ENCODE measurements around the gene VAT1L.

The VAT1L gene

GRCh38 chr16:77787452-77787851 lies 912 bp upstream of the VAT1L start:
- no peak overlapping the region for H3K4me3 ChIP-seq (ENCODE audit: low read depth, low read length)
- DNase-seq (ENCODE audit: low read depth) = no peak
- no peak for TF ChIP-seq CTCF (IDR thresholded peaks at IDR 0.05; ENCODE audit: low read depth, low read length, missing control alignments)

- no peak overlapping the region for H3K4me3 ChIP-seq (ENCODE audit: low read depth, low read length)
- no peak for DNase-seq (ENCODE audit: low read depth)
- TF ChIP-seq CTCF (IDR thresholded peaks at IDR 0.05; ENCODE audit: low read depth, low read length, missing control alignments) = no peak
Observed at GRCh38 chr16:77789085-77790008, 983 bp downstream of the VAT1L start.

DNA sequence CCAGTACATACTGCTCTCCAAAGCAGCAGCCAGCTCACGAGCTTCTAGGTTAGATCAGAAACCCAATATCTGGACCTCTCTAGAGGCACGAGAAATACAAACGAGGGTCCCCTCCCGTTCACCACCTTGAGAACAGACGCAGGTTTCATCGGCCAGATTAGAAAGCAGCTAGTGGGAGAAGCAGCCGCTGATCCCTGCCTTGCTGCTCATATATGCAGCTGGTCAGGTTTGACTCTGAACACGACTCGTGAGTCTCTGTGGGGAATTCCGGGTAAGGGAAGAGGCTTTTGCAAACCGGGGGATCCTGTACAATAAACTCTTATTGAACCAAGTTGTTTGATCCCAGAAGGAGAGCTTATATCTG lies 1.6 kb downstream of the VAT1L start:
- no peak for TF ChIP-seq CTCF (IDR thresholded peaks at IDR 0.05; ENCODE audit: low read depth, low read length, missing control alignments)
- DNase-seq (ENCODE audit: low read depth) = no peak
- H3K4me3 ChIP-seq (ENCODE audit: low read depth, low read length) = no peak overlapping the region

GRCh38 chr16:77790912-77791311 lies 2.5 kb downstream of the VAT1L start:
- no peak overlapping the region for H3K4me3 ChIP-seq (ENCODE audit: low read depth, low read length)
- TF ChIP-seq CTCF (IDR thresholded peaks at IDR 0.05; ENCODE audit: low read depth, low read length, missing control alignments) = no peak
- no peak for DNase-seq (ENCODE audit: low read depth)

DNA sequence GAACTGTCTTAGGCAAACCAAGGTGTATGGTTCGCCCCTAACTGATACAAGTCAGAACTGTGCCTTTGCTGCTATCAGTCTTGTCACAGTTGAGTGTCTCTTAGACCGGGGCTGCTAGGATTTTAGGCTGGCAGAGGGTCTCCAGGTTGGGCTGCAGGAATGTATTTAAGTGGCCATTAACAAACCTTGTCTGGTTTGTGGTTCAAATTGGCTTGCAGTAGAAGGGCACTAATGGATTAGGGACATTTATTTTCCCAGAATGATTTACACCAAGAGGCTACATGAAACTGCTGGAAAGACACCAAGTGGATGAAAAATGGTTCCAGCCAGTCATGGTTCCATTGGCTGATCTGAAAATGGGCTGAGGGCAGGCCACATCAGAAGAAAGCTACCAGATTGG lies 5.1 kb downstream of the VAT1L start:
- no peak for TF ChIP-seq CTCF (IDR thresholded peaks at IDR 0.05; ENCODE audit: low read depth, low read length, missing control alignments)
- H3K4me3 ChIP-seq (ENCODE audit: low read depth, low read length) = no peak overlapping the region
- no peak for DNase-seq (ENCODE audit: low read depth)

DNA sequence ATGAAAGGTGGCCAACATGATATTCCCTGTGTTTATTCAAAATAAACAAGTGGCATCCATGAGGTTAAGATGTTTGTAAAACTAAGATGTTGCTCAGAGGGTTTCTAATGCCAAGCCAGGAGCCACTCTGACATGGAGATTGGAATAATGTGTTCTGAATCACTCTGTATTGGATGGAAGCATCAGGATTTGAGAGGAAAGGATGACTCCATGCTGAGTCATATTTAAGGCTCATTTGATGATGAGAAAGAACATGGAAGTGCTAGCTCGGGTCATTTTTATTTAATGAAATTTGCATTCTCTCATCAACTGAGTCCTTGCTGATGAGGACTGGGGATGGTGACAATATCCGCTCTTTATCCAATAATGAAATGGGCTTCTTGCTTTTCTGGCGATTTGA lies 6.2 kb downstream of the VAT1L start:
- DNase-seq (ENCODE audit: low read depth) = no peak
- no peak overlapping the region for H3K4me3 ChIP-seq (ENCODE audit: low read depth, low read length)
- TF ChIP-seq CTCF (IDR thresholded peaks at IDR 0.05; ENCODE audit: low read depth, low read length, missing control alignments) = no peak

DNA sequence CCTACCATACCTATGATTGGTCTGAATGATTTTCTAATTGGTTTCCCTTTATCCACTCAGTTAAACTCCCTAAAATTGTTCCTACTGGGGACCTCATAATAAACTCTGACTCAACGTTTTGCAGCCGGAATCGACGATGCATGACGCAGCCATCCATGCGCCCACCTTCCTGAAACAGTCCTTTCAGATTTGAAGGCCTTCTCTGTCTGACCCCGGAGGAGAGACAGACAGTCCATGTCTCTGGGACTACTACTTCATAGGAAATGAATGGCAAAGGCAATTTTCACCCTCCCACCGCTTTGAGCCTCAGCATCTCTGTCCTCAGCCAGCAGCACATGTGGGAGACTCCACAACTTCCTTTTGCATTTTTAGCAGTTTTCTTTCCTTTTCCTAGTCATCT lies 13.5 kb downstream of the VAT1L start:
- no peak for DNase-seq (ENCODE audit: low read depth)
- H3K4me3 ChIP-seq (ENCODE audit: low read depth, low read length) = no peak overlapping the region
- no peak for TF ChIP-seq CTCF (IDR thresholded peaks at IDR 0.05; ENCODE audit: low read depth, low read length, missing control alignments)

Measured in GM12864 (cell line).